Fibroblast of lung (primary cell): ENCODE measurements around the gene CST4. TPM values are rescaled to one million over a fixed set of nuclear protein-coding genes. Genes with fewer than 3 reads are reported as not detected.

Experiments used
- DNase-seq, 2 donors: peaks; one replicate each; pipeline versions ENCODE4 v3.0.0 to v3.0.0-alpha.2; 2010; ENCODE audit warnings: low read depth in 2 of 2
- H2AFZ ChIP-seq: 2 replicates; pipeline ENCODE4 v1.5.1; 2012; ENCODE audit warnings: low read length, control low read depth, inconsistent platforms
- H3K27ac ChIP-seq: 2 replicates; pipeline ENCODE4 v1.5.1; 2011; ENCODE audit warnings: low read length, control low read depth; ENCODE audit not compliant: insufficient read depth
- H3K27me3 ChIP-seq: 2 replicates; pipeline ENCODE4 v1.5.1; 2011; ENCODE audit warnings: mild to moderate bottlenecking, low read length; ENCODE audit not compliant: control insufficient read depth, insufficient read depth
- H3K36me3 ChIP-seq: 2 replicates; pipeline ENCODE4 v1.5.1; 2011; ENCODE audit warnings: low read length; ENCODE audit not compliant: control insufficient read depth, insufficient read depth
- H3K4me1 ChIP-seq: 2 replicates; pipeline ENCODE4 v1.5.1; 2011; ENCODE audit warnings: low read length; ENCODE audit not compliant: control insufficient read depth, insufficient read depth; ENCODE audit errors: extremely low read depth
- H3K4me2 ChIP-seq: 2 replicates; pipeline ENCODE4 v1.5.1; 2011; ENCODE audit warnings: low read length, control low read depth; ENCODE audit not compliant: insufficient read depth; ENCODE audit errors: extremely low read depth
- H3K4me3 ChIP-seq, 4 experiments: fragments of 200-600 bp in 1 of 4; sonication (generic) in 1 of 4; replicated peaks in 1 of 4; 2 replicates each; pipeline ENCODE4 v1.5.1; 2011 to 2016; ENCODE audit warnings: low read length in 4 of 4, low read depth in 3 of 4, mild to moderate bottlenecking in 3 of 4, control low read depth in 2 of 4, inconsistent platforms in 1 of 4, mixed read lengths in 1 of 4; ENCODE audit not compliant: insufficient read depth in 1 of 4; ENCODE audit errors: control extremely low read depth in 1 of 4
- H3K79me2 ChIP-seq: 2 replicates; pipeline ENCODE4 v1.5.1; 2012; ENCODE audit warnings: mild to moderate bottlenecking, low read length, inconsistent platforms; ENCODE audit not compliant: control insufficient read depth, insufficient read depth
- H3K9ac ChIP-seq: 2 replicates; pipeline ENCODE4 v1.5.1; 2011; ENCODE audit warnings: mild to moderate bottlenecking, low read length, control low read depth; ENCODE audit not compliant: insufficient read depth
- H3K9me3 ChIP-seq: 2 replicates; pipeline ENCODE4 v1.5.1; 2012; ENCODE audit warnings: low read depth, low read length; ENCODE audit not compliant: control insufficient read depth, insufficient read depth
- H4K20me1 ChIP-seq: 2 replicates; pipeline ENCODE4 v1.5.1; 2011; ENCODE audit warnings: low read length; ENCODE audit not compliant: control insufficient read depth, insufficient read depth; ENCODE audit errors: extremely low read depth
- EZH2 ChIP-seq: IDR thresholded peaks from 2 replicates; pipeline ENCODE4 v1.5.1; 2012; ENCODE audit warnings: low read length, control low read depth, mild to moderate bottlenecking; ENCODE audit errors: missing control alignments
- polyA plus RNA-seq, 2 donors: library from polyadenylated mRNA; depleted of rRNA in 1 of 2; stranded (reverse) in 1 of 2; unstranded in 1 of 2; fragments of >200 nt; gene quantifications; 2 replicates each; pipeline ENCODE4 v1.2.1, GENCODE V29; 2011 to 2012; ENCODE audit warnings: missing spikeins in 1 of 2
- total RNA-seq: library from RNA; depleted of rRNA; stranded (reverse); fragments of >200 nt; gene quantifications from 2 replicates; pipeline ENCODE4 v1.2.1, GENCODE V29; 2014
- TF ChIP-seq, protein P1 (sequence below), 2 donors: IDR thresholded peaks in 1 of 2; conservative IDR thresholded peaks in 1 of 2; 1 replicate in 1 of 2; 2 replicates in 1 of 2; pipeline ENCODE4 v1.5.1; 2011 to 2012; ENCODE audit warnings: low read length in 2 of 2, control low read depth in 1 of 2, inconsistent platforms in 1 of 2, low read depth in 1 of 2, mild to moderate bottlenecking in 1 of 2

CST4 gene
- total and polyA plus RNA-seq, 2 donors (not counting 1 experiment from before 2014, with no cell fraction given), result 0.16 to 0.17 TPM

GRCh38 chr20:23705895-23706294 is 17.1 kb upstream of the CST4 start:
- no peaks in the 10 kb centered on the region for H3K36me3 ChIP-seq
- TF ChIP-seq, protein P1, sequence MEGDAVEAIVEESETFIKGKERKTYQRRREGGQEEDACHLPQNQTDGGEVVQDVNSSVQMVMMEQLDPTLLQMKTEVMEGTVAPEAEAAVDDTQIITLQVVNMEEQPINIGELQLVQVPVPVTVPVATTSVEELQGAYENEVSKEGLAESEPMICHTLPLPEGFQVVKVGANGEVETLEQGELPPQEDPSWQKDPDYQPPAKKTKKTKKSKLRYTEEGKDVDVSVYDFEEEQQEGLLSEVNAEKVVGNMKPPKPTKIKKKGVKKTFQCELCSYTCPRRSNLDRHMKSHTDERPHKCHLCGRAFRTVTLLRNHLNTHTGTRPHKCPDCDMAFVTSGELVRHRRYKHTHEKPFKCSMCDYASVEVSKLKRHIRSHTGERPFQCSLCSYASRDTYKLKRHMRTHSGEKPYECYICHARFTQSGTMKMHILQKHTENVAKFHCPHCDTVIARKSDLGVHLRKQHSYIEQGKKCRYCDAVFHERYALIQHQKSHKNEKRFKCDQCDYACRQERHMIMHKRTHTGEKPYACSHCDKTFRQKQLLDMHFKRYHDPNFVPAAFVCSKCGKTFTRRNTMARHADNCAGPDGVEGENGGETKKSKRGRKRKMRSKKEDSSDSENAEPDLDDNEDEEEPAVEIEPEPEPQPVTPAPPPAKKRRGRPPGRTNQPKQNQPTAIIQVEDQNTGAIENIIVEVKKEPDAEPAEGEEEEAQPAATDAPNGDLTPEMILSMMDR (conservative IDR thresholded peaks at IDR 0.05 in 1 of 2, IDR thresholded peaks at IDR 0.05 in 1 of 2; ENCODE audit: low read depth in 1 of 2, low read length in 2 of 2), result no peak
- no peak for TF ChIP-seq EZH2
- DNase-seq, result no peak
- H3K4me2 ChIP-seq, result no peak overlapping the region
- H3K27ac ChIP-seq, result no peak overlapping the region
- H3K4me3 ChIP-seq, result no peak overlapping the region
- H4K20me1 ChIP-seq, result no peaks in the 10 kb centered on the region
- no peaks in the 10 kb centered on the region for H3K27me3 ChIP-seq
- H3K9ac ChIP-seq, result no peak overlapping the region
- no peaks in the 10 kb centered on the region for H3K79me2 ChIP-seq
- H3K4me1 ChIP-seq, result no peaks in the 10 kb centered on the region
- no peaks in the 10 kb centered on the region for H3K9me3 ChIP-seq
- H2AFZ ChIP-seq, result no peak overlapping the region

DNA sequence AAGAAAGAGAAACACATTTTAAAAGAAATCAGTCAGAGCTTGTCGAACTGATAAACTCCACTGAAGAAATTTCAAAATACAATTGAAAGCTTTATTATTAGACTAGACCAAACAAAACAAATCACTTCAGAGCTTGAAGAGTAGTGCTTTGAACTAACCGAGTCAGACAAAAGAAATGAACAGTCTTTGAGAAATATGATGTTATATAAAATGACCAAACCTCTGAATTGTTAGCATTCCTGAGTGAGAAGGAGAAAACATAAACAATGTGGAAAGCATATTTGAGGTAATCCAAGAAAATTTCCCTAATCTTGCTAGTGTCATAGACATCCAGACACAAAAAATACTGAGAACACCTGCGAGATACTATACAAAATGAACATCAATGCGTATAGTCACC is 13.2 kb upstream of the CST4 start:
- no peak for DNase-seq
- no peaks in the 10 kb centered on the region for H3K27me3 ChIP-seq

GRCh38 chr20:23700931-23701330 is 12.1 kb upstream of the CST4 start:
- Histone ChIP-seq H3K27me3 (no peaks in the 10 kb centered on the region), H3K27ac (no peak overlapping the region), H2AFZ (no peak overlapping the region), H3K79me2 (no peaks in the 10 kb centered on the region), H3K9ac (no peak overlapping the region), H3K36me3 (no peaks in the 10 kb centered on the region), H3K4me1 (no peaks in the 10 kb centered on the region), H3K4me3 (no peak overlapping the region), H4K20me1 (no peaks in the 10 kb centered on the region), H3K9me3 (no peaks in the 10 kb centered on the region), H3K4me2 (no peak overlapping the region)
- TF ChIP-seq, protein P1 (conservative IDR thresholded peaks at IDR 0.05 in 1 of 2, IDR thresholded peaks at IDR 0.05 in 1 of 2; ENCODE audit: low read depth in 1 of 2, low read length in 2 of 2), result no peak
- no peak for TF ChIP-seq EZH2
- no peak for DNase-seq

More for the DNA sequence above, 13.2 kb upstream of the CST4 start:
- Histone ChIP-seq H3K9ac (no peak overlapping the region), H3K4me1 (no peaks in the 10 kb centered on the region), H3K79me2 (no peaks in the 10 kb centered on the region), H3K4me3 (no peak overlapping the region), H3K4me2 (no peak overlapping the region), H2AFZ (no peak overlapping the region), H3K36me3 (no peaks in the 10 kb centered on the region), H4K20me1 (no peaks in the 10 kb centered on the region), H3K9me3 (no peaks in the 10 kb centered on the region), H3K27ac (no peak overlapping the region)
- TF ChIP-seq, protein P1 (conservative IDR thresholded peaks at IDR 0.05 in 1 of 2, IDR thresholded peaks at IDR 0.05 in 1 of 2; ENCODE audit: low read depth in 1 of 2, low read length in 2 of 2), result no peak
- no peak for TF ChIP-seq EZH2
